GM19043 (cell line): ENCODE results near the gene RMDN2.

Experiments
- ATAC-seq: cut with Tn5 transposase; IDR thresholded peaks from one replicate; pipeline ENCODE4 v1.9.1; 2021; ENCODE audit warnings: low read depth; ENCODE audit not compliant: unreplicated experiment

The RMDN2 gene

DNA sequence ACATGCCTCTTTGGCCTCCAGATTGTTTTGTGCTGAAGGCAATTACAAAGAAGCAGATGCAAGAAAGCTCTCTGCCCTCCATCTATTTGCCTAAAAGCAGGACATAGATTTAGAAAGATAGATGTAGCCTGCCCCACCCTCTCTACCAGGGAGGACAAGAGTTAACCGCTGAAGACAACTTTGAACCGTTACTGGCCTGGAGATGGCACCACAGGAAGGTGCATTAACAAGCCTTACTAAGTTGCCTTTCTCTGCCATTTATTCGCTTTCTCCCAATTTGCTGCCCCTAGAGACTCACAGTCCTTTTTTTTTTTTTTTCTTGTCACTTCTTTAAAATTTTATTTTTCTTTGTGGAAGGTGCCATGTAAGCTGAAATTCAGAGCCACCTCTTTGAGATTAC is 28.8 kb upstream of the RMDN2 start:
- ATAC-seq = no peak

DNA sequence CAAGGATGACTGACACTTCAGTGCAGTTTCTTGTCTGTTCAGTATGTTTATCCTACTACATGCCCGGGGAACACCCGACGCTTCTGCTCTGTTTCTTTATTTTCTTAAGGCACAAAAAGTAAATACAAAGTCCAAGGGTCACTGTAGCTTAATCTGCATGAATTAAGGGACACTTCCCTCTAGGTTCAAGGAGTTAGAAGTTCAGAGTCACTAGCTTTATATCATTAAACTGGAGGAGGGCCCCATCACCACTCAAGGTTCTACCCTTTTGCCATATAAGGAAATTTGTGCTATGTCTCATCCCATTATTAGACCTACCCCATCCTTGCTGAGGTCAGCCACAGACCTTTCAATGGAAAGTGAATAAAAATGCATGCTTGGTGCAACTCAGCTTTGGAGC is 27.6 kb upstream of the RMDN2 start:
- ATAC-seq = no peak

DNA sequence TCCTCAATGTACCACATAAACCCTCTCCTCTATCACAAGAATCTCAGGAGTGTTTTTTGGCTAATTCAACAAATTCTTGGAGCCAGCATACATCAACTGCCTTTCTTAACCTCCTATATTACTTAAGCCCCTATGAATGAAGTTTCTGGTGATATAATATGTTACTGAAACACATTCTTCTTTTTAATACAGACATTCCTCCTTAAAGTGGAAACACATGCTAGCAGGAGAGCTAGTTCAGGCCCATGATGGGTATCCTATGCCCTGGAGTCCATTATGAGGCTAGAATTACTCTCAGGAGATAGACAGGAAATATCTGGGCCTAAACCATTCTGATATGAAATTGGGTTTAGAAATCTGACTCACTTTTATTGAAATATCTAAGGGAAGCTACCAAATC is 26.6 kb upstream of the RMDN2 start:
- ATAC-seq = no peak

GRCh38 chr2:37902991-37903390 is 22.1 kb upstream of the RMDN2 start:
- ATAC-seq = no peak

GRCh38 chr2:37904425-37904824 is 20.7 kb upstream of the RMDN2 start:
- ATAC-seq = no peak

GRCh38 chr2:37904993-37905392 is 20.1 kb upstream of the RMDN2 start:
- ATAC-seq = no peak

DNA sequence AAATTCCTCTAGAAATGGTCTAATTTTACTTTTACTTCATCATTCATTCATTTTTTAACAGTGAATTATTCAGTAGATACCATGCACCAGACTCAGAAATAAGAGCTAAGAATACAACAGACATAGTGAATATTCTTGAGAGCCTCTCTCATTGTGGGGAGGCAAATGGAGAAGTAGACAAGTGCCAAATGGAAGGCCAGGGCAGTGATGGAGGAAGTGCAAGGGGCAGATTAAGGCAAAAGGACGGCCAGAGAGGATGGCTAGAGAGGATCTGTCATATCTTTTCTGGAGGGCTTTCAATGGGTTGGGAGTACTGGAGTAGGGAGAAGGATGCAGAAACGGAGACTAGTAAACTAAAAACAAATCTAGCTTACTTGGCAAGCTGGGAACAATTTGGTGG is 19.0 kb upstream of the RMDN2 start:
- ATAC-seq = no peak

GRCh38 chr2:37907501-37908225 is 17.4 kb upstream of the RMDN2 start:
- no peak for ATAC-seq

- ATAC-seq = no peak
Observed at GRCh38 chr2:37911296-37911873, 13.7 kb upstream of the RMDN2 start.

GRCh38 chr2:37912056-37912455 is 13.0 kb upstream of the RMDN2 start:
- no peak for ATAC-seq

DNA sequence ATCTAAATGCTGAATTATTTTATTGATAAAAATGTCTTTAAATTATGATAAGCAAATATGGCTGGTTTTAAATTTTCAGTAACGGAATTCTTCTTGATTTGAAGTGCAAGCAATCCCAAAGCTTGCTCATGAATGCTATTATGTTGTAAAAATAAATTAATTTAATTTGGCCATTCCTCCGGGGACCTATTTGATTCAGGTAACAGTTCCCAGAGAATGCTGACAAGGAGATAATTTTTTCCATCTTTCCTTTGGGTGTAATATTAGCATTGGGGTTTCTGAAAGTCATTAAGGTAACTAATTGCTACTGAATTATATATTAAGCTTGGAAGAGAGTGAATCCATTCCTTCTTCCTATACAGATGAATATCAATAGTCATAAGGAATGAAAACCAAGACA is 12.5 kb upstream of the RMDN2 start:
- ATAC-seq = no peak

GRCh38 chr2:37914340-37914739 is 10.7 kb upstream of the RMDN2 start:
- no peak for ATAC-seq

DNA sequence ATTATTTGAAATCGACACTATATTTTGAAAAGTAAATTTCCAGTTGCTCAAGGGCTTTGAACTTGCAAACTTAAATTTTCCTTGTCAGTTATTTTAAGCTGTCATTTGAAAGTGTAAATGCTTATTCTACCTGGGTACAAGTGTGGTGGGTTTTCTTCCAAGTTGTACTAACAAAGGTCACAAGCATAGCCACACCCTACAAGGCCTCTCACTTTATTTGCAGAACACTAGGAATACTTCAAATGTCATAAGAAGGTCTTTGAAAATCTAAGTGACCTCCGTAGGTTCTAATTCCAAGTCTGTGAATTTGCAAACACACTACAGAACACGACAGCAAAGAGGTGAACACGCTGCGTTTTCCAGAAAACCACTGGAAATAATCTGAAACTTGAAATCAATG is 9.3 kb upstream of the RMDN2 start:
- no peak for ATAC-seq

- ATAC-seq = no peak
Observed at GRCh38 chr2:37916512-37917082, 8.5 kb upstream of the RMDN2 start.

GRCh38 chr2:37917281-37918228 is 7.5 kb upstream of the RMDN2 start:
- no peak for ATAC-seq

DNA sequence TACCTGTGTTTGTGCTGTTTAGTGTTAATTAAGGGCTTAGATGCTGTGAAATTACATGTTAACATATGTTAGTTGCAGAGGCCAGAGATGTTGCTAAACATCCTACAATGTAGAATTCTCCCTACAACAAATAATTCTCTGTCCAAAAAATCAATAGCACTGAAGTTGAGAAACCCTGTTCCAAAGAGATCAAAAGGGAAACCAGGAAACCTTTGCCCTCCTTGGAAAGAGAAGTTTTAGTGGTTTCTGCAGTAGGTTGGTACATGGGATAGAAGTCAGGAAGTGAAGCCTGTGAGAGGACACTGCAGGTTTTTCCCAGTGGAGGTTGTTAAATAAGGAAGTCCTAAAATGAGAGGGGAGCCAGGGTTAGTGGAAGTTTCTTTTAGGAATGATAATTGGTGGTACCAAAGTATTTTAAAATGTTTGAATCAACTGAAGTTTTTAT is 6.3 kb upstream of the RMDN2 start:
- no peak for ATAC-seq

DNA sequence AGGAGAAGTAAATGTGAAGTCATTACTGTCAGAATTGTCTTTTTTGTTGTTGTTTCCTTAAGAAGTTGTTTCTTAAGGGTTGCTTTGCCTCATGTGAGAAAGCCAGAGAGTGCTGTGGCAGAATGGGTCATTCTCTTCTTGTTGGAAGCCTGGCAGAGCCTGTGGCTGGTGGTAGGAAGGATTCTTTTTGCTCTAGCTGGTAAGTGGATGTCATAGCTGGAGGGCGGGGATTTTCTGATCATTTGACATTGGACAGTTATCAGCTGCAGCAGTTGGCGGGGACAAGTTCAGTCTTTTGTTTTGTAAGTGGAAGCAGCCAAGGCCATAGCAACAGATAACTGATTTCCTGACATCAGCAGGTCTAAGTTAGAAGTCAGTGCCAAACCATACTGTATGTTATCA is 5.5 kb upstream of the RMDN2 start:
- no peak for ATAC-seq

- ATAC-seq = no peak
Observed at GRCh38 chr2:37920570-37920969, 4.5 kb upstream of the RMDN2 start.

GRCh38 chr2:37921781-37922180 is 3.3 kb upstream of the RMDN2 start:
- ATAC-seq = no peak

DNA sequence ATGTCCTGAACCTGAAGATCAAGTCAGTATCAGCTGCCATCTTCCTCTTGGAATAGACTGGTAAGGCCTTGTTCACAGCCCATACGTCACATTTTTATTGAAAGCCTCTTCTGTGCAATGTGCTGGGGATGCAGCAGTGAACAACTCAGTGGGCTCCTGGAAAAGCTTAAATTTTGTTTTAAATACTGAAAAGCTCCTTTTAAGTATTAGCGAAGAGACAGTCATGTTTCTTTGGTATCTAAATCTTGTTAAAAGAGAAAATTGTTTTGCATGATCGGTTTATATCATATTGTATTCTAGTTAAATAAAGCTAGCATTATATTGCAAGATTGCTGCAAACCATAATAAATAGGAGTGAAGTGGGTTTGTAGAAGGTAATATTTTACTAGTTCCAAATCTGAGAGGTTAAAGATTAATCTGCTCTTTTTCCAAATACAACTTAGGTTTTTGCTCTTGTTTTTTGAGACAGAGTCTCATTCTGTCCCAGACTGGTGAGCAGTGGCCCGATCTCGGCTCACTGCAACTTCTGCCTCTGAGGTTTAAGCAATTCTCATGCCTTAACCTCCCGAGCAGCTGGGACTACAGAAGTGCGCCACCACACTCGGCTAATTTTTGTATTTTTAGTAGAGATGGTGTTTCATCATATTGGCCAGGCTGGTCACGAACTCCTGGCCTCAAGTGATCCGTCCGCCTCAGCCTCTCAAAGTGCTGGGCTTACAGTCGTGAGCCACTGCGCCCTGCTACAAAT is 1.6 kb upstream of the RMDN2 start:
- no peak for ATAC-seq
